Ovary (tissue), 3 donors: ENCODE results near the gene RMDN2.

ENCODE experiments used
- EP300 ChIP-seq: sonication (generic); formaldehyde crosslinking; IDR thresholded peaks from one replicate; pipeline ENCODE4 v1.6.1; 2017; ENCODE audit warnings: antibody characterized with exemption
- POLR2A ChIP-seq: fragments of 450-650 bp; IDR thresholded peaks from one replicate; pipeline ENCODE4 v1.6.1; 2017; ENCODE audit warnings: antibody characterized with exemption, mild to moderate bottlenecking, moderate library complexity
- TF ChIP-seq, protein P1 (sequence below), 3 donors: fragments of 450-650 bp in 2 of 3; fragments of 200-600 bp in 1 of 3; IDR thresholded peaks; one replicate each; pipeline versions ENCODE4 v1.5.1 to v1.8.0; 2016 to 2022; ENCODE audit warnings: antibody characterized with exemption in 3 of 3, mild to moderate bottlenecking in 1 of 3
- donor health status: DM: no; HTN: no; CAD: no.

DNA sequence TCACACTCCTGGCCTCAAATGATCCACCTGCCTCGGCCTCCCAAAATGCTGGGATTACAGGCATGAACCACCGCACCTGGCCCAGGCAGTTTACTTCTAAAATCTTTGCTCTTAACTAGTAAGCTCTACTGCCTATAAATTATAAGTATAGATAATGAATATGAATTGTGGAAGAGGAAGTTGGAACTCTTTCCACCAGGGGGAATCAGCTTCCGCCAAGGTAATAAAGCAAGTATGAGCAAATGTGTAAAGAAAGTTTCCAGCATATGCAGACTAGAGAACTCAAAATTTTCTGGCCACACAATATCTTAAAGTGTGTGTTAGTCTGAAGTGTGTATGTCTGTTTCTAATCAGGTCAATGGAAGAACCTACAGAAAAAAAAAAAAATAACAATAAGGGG is 68.1 kb downstream of the RMDN2 start:
- TF ChIP-seq, protein P1, sequence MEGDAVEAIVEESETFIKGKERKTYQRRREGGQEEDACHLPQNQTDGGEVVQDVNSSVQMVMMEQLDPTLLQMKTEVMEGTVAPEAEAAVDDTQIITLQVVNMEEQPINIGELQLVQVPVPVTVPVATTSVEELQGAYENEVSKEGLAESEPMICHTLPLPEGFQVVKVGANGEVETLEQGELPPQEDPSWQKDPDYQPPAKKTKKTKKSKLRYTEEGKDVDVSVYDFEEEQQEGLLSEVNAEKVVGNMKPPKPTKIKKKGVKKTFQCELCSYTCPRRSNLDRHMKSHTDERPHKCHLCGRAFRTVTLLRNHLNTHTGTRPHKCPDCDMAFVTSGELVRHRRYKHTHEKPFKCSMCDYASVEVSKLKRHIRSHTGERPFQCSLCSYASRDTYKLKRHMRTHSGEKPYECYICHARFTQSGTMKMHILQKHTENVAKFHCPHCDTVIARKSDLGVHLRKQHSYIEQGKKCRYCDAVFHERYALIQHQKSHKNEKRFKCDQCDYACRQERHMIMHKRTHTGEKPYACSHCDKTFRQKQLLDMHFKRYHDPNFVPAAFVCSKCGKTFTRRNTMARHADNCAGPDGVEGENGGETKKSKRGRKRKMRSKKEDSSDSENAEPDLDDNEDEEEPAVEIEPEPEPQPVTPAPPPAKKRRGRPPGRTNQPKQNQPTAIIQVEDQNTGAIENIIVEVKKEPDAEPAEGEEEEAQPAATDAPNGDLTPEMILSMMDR (IDR thresholded peaks at IDR 0.05): no peak
- no peak for TF ChIP-seq POLR2A
- no peak for TF ChIP-seq EP300
